Sigmoid colon (tissue), 4 donors: ENCODE measurements around the gene DFFB.

Experiments
- CTCF ChIP-seq, 4 experiments: fragments of 450-650 bp in 3 of 4; fragments of 200-600 bp in 1 of 4; IDR thresholded peaks; one replicate each; pipeline ENCODE4 v1.5.1; 2016 to 2019; ENCODE audit warnings: antibody characterized with exemption in 4 of 4, mild to moderate bottlenecking in 3 of 4, moderate library complexity in 2 of 4
- EP300 ChIP-seq, 4 donors: sonication (generic); formaldehyde crosslinking; IDR thresholded peaks; one replicate each; pipeline ENCODE4 v1.6.1; 2017; ENCODE audit warnings: antibody characterized with exemption in 4 of 4
- POLR2AphosphoS5 ChIP-seq, 4 donors: sonication (generic); formaldehyde crosslinking; IDR thresholded peaks; one replicate each; pipeline ENCODE4 v1.6.1; 2017; ENCODE audit warnings: antibody characterized with exemption in 4 of 4

GRCh38 chr1:3863231-3863935 is 6.1 kb downstream of the DFFB start:
- TF ChIP-seq CTCF (IDR thresholded peaks at IDR 0.05): no peak
- no peak for TF ChIP-seq POLR2AphosphoS5 (IDR thresholded peaks at IDR 0.05)
- TF ChIP-seq EP300 (IDR thresholded peaks at IDR 0.05): no peak
